ENCODE data around the gene MAD1L1.

MAD1L1 gene

DNA sequence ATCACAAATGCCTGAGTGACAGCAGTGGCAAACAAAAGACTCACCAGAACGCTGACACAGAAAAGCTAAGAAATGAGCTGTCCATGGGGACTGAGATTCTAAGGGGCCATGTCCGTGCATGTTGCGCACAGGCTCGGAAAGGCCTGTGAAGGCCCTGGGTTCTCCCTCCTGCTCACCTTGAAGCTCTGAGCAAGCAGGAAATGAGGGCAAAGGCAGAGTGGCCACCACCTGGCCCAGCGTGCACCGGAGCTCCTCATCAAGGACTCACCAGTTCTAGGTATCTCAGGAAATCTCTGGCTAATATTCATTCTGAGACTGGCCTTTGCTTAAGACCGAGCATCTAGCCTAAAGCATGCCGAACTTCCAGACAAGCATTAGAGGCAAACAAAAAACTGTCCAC lies 52.7 kb downstream of the MAD1L1 start:
- TF ChIP-seq, protein P1, sequence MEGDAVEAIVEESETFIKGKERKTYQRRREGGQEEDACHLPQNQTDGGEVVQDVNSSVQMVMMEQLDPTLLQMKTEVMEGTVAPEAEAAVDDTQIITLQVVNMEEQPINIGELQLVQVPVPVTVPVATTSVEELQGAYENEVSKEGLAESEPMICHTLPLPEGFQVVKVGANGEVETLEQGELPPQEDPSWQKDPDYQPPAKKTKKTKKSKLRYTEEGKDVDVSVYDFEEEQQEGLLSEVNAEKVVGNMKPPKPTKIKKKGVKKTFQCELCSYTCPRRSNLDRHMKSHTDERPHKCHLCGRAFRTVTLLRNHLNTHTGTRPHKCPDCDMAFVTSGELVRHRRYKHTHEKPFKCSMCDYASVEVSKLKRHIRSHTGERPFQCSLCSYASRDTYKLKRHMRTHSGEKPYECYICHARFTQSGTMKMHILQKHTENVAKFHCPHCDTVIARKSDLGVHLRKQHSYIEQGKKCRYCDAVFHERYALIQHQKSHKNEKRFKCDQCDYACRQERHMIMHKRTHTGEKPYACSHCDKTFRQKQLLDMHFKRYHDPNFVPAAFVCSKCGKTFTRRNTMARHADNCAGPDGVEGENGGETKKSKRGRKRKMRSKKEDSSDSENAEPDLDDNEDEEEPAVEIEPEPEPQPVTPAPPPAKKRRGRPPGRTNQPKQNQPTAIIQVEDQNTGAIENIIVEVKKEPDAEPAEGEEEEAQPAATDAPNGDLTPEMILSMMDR (conservative IDR thresholded peaks at IDR 0.05): no peak
- no peak overlapping the region for H3K27ac ChIP-seq

DNA sequence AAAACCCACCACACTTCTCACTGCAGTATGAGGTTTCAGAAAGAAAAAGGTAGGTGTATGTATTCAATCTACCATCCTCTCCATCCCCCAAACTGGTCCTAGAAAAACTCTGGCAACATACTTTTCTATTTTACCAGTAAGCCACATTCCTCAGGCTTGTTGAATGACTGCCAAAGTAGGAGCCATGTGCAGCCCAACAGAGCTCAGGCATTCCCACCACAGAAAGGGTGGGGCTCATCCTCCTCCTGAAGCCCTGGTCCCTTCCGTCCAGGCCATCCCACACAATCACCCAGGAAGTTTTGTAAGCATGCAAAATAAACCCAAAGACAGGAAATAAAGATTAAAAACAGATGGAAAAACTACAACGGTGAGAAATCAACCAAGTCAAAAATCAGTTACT lies 57.2 kb downstream of the MAD1L1 start:
- TF ChIP-seq, protein P1 (conservative IDR thresholded peaks at IDR 0.05): no peak
- H3K27ac ChIP-seq: no peak overlapping the region

DNA sequence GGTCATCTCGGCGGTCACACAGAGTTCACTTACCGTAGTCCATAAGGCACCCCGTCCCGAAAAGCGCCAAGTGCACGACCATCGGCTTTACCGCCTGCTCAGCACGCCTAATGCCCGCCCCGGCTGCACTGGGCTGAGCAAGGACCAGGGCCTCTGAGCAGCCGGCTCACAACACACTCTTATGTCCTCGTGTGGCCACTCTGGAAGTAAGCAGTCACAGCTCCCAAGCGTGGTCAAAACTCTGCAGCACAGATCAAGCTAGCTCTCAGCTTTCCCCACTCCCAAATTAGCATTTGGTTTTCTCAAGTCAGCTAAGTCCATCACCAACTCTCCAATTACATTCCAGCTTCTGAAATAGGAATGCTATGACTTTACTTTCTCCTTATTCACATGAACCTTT lies 57.7 kb downstream of the MAD1L1 start:
- H3K27ac ChIP-seq: no peak overlapping the region

DNA sequence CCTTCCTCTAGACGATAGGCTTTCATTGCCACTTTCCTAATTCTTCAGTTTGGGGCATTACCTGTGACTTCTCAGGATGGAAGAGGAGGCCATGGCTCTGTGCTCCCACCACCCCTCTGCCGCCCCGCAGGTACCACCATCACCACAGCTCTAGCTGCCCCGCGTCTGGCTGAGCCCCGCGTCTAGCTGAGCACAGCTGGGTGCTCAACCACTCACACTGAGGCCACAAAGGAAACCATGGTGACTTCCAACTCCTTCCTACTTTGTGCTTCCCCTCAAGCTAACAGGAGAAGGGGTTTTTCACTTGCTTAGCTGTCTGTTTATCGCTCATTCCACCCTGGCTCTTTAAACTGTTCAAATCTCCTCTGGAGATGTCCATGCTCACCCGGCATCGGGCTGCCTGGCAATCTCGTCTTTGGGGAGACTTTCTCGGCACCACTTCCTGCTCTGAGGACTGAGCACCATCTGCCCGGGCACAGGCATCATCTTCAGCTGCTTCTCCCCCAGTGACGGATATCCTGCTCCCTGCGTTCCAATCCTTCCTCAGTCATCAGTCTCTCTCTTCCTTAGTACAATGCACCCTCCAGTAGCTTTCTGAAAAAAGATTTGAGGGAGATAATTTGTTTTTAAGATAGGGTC lies 59.4 kb downstream of the MAD1L1 start:
- TF ChIP-seq, protein P1 (conservative IDR thresholded peaks at IDR 0.05): no peak
- H3K27ac ChIP-seq: peak overlapping the region; percentile 69

More for the DNA sequence above, 57.7 kb downstream of the MAD1L1 start:
- TF ChIP-seq, protein P1 (conservative IDR thresholded peaks at IDR 0.05): no peak

DNA sequence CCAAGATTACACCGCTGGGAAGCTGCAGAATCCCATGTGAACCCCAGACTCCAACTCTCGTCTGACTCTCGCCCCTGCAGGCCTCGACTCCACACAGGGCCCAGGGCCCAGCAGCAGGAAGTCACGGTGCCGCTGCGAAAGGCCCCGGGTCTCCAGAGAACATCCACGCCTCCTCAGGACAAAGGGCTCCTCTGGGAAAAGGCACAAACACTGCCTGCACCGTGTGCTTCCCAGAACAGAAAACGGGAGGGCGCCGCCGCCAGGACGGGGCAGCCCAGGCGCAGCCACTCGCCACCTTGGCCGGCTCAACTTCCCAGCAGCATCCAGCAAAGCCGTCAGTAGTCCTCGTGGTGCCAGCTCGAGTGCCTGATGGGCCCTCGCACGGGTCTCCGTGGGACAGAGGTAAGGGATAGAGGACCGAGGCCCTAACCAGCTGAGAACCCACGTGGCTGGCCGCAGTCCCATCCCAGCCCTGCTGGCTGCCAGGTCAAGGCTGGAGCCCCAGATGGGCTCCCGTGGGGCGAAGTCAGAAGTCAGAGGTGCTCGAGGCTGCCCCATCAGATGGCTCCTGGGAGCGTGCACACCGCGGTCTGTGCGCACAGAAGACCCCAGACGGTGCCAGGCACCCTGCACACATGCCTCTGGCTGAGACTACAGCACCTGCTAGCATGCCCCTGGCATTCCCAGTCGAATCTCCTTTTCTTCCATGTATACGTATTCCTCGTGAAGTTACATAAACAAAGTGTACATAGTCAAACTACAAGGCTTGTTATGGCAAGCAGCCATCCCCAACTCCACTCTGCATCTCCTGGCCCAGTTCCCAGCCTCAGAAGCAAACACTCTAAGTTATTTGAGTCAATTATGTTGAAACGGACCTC lies 60.2 kb downstream of the MAD1L1 start:
- TF ChIP-seq, protein P1 (conservative IDR thresholded peaks at IDR 0.05): no peak
- H3K27ac ChIP-seq: peak overlapping the region; percentile 69

DNA sequence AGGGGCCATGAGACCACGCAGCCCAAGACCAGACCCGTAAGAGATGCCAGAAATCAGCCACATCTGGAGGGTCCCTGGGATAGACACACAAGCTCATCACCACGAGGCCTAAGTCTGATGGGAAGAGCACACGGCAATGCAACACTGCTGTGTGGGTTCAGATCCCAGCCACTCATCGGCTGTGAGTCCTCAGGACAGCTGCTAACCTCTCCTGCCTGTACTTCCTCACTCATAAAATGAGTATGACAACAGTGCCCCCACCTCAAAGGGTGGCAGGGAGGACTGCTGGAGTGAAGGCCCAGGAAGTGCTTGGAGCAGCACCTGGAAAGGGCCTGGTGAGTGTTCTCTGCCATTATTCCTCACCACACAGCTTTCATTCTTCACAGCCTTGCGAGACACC lies 60.9 kb downstream of the MAD1L1 start:
- TF ChIP-seq, protein P1 (conservative IDR thresholded peaks at IDR 0.05): no peak
- peak overlapping the region; percentile 69 for H3K27ac ChIP-seq
